NCI-H2196 (cell line): ENCODE results near the gene VOPP1.

Experiments used
- DNase-seq: peaks from one replicate; lab custom pipeline; 2025; ENCODE audit not compliant: unreplicated experiment; lab: John Stamatoyannopoulos, UW

VOPP1 gene

DNA sequence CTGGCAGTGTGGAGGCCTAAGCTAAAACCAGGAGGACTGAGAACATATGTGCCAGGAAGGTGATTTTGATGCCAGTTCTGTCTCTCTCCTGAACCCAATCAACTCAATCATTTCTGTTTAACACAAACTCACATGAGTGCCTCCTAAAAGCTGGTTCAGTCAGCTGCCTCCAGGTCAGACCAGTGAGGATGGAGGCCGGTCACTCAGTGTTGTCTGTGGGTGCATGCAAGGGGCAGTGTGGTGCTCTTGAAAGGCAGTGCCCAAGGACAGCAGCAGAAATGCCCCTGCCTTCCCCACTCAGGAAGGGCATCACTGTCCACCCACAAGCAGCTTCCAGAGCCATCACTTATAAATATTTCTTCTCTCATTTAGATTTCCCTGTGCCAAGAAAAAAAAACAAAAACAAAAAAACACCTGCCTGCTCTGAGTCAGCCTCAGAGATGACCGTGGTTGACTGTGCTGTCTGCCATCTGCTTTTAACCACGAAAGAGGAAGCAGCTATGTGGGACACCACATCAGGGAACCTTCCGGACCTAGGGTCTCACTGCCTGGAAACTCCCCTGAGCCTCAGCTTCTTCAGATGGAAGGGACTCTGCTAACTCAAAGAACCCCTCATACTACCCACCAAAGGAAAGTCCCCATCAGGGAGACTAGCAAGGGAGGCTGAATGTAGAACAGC lies 39.1 kb downstream of the VOPP1 start:
- peak; percentile 36 for DNase-seq

DNA sequence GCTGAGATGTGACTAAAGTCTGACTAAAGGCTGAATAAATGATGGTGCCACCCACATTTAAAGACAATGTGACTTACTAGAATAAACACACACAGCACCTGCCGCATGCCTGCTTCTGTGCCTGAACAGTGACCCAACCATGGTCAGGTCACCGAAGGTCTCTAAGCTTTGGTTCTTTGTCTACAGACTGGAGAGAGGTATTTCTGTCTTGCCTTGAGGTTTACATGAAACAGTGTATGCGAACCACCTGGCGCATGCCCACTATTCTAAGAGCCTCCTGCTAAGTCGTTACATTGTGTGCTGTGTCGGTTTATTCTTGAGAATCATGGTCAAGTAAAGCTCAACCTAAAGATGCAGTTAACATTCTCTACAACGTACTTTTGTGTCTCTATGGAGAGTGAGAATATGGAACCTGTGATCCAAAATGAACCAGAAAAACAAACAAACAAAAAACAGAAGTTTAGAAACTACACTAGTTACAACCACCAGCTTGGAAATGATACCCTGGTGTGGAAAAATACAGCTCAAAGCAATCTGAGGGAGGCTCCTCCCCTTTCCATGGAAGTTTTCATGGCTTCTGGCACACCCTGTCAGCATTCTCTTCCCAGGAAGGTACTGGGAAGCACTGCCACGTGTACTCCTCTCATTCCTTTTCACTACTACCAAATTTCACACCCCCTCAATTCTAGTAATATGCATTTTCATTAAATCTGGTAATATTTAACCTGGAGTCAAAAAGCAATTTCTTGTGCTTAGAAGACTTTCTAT lies 40.0 kb downstream of the VOPP1 start:
- DNase-seq = no peak

DNA sequence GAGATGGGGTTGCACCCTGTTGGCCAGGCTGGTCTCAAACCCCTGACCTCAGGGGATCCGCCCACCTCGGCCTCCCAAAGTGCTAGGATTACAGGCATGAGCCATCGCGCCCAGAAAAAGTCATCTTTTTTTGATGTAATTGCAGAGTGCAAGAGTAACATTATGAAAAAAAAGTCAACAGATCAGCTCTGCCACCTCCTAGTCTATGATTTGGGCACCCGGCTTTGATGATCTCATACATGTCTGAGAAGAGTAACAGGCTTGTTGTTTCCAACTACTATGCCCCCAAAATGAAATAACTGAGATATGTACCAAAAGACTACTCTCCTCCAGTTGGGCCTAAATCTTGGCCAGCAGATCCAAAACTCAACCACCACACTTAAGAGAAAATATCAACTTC lies 40.8 kb downstream of the VOPP1 start:
- DNase-seq = no peak

DNA sequence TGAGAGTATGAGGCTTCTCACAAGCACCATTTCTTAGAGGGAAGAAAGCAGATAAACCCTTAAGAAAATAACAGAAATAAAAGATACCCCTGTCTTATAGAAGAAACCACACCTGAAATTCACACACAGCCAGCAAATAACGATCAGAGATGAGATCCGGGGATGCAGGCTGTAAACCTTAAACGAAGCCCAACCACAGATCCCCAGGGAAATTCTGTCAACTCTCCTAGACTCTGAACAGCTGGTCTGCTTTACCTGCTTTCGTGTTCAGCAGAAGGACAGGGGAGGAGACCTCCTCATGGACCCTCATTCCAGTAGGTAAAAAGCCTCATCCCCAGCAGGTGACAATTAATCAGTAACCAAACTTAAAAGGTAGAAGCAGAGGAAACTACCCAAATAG lies 45.0 kb downstream of the VOPP1 start:
- DNase-seq = no peak

DNA sequence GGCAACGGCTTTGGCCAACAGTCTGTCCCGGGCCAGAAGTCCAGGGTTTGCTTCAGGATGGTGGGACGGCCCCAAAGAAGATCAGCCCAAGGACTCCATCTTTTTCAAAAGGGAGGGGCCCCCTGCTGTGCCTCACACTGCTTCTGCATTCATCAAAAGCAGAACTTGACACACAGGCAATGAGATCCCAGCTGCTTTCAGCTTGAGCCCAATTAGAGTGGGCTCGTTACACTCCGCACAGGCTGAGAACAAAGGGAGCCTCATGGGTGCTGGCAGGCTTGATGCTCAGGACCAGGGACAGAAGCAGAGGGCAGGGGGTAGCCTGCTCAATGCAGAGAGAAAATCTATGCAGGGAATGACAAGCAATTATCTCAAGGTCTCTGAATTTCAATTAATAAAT lies 45.5 kb downstream of the VOPP1 start:
- DNase-seq = no peak

DNA sequence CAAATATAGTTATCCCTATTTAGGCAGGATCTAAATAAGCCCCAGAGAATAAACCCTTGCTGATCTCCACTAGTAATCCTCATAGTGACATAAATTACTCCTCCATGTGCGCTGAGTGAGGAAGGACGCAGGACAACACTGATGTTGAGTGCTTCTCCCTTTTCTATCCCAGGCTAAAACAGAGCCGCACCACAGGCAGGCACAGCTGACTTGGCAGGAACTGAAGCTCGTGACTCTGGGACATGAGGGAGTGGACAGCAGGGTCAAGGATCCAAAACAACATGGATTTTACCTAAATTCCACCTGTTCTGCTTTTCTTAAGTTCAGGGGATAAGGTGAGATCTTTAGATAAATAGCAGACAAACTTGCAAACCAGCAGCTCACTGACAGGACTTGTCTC lies 46.0 kb downstream of the VOPP1 start:
- DNase-seq = no peak

DNA sequence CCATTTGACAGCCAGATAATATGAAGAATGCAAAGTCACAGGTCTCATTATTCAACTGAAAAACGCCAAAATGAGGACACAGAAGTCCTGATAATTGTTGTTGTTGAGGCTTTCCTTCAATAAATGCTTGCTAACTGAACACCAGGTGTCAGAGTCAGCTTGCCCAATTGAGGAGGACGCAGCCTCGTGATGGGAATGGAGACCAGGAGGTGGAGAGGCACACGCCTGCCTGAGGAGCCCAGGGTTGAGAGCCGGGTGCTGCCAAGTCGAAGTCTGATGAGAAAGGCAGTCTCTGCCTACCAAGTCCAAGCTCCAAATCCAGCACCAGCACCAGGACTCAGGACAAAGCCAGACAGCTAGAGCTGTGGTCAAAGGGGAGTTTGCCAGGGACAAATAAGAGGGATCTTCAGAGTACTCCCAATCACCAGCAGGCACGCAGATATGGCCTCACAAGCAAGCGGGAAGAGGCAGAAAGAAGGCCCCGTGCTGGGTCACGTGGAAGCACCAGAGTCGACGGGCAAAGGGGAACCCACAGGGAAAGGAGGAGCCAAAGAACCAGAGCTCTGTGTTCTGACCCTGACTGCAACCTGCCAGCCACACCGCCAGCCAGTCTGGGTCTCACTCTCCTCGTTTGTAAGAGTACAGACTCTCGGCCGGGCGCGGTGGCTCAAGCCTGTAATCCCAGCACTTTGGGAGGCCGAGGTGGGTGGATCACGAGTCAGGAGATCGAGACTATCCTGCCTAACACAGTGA lies 47.6 kb downstream of the VOPP1 start:
- DNase-seq = no peak

DNA sequence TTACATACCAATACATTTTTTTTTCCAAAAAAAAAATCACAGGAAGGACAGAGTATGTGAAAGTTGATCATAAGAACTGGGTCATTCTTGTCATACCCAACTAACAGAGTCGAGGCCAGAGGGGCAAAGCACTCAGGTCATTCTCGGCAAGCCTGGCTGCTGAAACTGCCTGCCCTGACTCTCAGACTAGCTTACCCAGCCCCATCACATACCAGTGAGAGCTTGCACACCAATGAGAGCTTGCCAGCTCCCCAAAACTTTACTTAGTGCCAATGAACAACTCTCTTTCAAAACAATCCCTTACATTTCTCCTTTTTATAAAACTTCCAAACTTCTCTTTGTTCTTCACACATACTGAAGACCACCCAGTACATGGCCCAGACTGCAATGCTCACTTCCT lies 48.9 kb downstream of the VOPP1 start:
- no peak for DNase-seq

DNA sequence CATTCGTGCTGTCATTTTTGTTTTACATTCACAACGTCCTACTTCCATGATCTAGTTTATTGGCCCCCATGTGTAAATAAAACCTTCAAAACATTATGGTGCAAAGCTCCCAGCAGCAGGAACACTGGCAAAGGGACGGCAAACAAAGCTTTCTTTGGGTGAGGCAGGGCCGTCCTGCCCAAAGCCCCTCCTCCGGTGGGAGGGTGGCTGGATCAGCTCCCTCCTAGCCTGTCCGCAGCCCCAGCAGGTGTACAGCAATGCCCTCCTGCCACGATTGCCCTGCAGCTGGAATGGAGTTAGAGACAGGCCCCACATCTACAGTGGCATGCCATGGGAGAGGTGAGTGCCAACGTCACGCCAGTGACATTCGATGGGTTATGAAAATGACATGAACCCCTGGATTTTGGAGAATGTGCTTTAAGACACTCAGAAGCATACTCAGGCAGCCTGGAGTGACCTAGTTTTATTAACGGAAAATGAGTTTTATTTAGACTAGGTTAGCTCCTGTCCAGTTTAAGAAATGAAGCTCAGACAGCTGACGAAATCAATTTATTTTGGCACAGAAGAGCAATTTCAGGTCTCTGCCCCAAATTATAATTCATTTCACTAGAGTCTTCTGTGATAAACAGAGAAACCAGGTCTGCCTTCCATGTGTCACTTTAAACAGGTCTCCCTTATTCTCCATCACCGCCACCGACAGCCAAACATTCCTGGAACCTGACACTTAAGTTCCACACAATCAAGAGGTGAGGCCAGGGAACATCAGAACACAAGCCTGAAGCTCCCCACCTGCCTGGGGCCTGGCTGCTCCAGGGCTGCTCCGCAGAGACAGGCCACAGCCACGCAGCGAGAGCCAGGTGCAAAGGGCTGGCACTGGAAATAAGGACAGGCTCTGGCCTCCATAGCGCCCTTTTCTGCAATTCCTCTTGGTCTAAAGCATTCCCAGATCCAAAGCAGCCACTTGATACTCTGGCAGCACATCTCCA lies 50.1 kb downstream of the VOPP1 start:
- peak; percentile 23 for DNase-seq

DNA sequence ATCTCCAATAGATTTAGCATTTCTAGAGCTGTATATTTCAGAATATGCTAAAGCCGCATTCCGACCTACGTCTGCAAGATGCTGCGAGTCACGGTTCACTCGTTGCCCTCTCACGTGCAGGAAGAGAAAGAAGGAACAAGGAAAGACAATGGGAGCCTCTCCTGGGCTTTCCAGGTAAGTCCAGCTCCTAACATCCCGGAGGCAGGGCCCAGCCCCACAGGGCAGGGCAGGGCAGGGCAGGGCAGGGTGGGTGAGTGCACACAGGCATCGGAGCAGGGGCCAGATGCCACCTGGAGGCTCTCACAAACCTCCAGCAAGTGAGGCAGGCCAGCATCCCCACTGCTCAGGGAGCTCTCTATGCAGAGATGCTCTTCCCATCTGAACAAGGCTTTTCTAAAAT lies 50.8 kb downstream of the VOPP1 start:
- DNase-seq = no peak

DNA sequence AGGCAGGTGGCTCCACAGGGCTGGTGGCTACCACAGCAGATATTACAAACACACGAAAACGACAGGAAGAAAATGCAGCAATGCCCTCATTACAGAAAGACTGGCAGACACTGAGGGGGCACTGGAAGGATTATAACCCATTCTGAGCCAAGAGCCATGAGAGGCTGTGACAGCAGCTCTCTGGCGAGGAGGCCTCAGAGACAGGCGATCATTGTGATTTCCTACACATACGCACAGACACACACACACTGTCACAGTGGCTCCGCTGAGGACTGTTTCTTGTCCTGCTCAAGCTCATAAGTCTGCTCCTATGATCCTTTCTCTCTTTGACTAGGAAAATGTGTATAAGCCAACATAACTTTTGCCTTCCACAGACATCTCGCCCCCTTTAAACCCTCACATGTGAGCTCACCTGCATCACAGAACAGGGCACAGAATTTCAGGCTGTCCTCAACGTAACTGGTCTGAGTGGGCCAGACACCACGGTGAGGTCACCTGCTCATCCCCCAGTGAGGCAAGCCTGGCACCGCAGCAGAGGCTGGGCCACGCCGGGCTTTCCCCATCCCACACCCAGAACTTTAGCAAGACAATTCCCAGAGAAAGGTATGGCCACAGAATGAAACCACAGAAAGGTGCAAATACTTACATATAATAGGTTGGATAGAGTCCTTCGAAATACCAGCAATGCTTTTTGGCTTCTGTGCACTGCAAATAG lies 51.7 kb downstream of the VOPP1 start:
- no peak for DNase-seq

DNA sequence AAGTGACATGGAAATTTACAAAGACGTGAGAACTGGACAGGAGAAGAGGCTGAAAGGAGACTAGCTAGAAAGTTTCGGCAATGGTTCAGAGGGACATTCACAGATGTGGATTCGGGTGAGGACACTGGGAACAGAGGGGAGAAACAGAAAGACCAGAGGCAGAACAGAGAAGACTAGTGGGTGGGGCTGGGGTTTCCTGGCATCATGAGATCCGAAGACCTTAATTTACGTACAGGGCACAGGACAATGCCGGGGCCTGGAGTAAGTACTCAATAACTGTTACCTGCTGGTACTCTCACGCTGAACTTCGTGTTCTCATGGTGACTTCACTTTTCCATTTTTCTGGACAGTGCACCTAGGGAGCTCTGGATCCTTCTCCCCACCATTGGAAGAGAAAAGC lies 53.5 kb downstream of the VOPP1 start:
- no peak for DNase-seq

DNA sequence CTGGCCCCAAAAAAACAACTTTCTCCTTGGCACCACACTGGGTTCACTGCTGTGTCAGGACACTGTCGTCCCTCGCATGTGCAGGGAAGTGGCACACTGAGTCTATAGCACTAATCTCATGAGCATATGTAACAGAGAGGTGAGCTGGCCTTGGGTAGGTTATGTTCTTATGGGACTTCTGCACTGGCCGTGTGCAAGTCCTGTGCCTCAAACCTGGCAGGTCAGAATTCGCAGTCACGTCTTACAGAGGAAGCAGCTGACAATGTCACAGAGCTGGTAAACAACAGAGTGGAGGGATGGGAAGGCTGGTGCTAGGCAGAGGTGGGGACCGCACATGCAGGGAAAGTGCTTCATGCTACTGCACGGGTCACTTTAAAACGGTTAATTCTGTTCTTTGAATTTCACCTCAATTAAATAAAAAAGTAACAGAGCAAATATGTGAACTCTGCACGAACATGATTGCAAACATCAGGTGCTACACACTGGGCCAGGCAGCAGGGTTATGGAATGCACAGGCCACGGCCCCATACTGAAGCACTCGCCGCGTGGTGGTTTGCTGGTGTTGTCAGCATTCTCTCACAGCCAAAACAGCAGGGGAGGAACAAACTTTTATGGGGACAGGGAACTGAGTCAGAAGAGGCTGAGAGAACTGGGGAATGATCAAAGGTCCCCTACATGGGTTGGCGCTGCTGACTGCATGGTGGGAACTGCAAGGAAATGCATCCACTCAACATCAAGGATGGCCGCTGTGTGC lies 54.2 kb downstream of the VOPP1 start:
- DNase-seq = no peak

DNA sequence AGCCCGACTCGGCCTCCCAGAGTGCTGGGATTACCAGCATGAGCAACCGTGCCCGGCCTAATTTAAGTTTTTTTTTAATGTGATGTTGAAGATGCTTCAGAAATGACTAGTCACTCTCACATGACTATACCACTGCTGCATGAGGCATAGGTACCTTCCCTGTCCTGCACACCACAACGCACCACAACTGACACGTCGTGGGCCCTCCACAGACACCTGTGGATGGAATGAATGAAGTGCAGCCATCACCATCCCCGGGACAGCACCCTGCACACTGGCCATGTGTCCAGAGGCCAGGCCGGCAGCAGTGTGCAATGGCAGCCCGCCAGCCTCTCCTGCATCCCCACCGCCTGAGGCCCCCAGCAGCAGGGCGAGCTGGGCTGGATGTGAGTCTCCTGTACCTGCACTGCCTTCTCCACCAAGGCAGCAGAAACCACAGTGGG lies 55.1 kb downstream of the VOPP1 start:
- DNase-seq = no peak

DNA sequence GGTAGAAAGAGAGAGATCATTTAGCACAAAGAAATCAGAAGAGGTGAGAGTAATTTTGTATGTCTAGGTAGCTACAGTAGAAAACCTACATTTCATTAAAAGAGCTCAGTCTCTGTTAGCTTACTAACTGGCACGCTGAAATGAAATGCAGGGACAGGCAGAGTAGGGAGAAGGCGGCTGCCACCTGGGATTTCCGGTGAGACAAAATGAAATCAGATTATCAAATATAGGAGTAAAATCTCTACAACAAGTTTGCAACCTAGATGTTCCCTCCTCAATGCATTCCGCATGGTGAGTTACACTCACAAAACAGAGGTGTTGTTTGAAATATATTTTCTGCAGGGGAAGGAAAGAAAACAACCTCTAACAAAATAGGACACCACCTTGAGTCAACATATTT lies 55.9 kb downstream of the VOPP1 start:
- DNase-seq = no peak

DNA sequence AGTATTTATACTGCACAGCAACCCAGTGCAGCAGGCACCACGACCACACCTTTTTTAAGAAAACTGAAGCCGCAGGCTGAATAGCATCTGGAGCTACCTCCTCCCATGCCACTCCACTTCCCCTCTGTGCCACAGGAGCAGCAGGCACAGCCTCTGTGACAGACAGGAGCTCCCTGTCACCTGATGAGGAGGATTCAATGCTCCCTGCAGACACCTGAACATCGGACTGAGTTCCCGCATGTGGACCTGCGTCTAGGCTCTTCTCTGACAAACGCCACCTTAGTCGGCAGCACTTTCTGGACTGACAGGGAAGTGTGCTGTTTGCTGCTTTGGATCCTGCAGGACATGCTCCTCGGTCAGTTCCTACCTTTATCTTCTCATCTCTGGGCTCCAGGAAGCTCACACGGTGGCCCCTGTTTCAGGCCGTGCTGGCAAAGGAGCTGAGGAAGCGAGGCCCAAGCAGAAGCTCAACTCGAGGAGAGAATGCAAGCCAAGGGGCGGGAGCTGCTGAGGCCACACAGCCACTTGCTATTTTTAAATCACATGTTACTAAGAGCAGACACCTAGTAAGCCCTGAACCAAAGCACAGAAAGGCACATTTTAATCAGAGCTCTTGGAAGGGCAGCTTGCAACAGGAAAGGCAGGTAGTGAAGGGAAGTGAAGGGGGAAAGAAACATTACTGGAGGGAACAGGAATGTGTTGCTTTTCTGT lies 56.6 kb downstream of the VOPP1 start:
- DNase-seq = no peak

DNA sequence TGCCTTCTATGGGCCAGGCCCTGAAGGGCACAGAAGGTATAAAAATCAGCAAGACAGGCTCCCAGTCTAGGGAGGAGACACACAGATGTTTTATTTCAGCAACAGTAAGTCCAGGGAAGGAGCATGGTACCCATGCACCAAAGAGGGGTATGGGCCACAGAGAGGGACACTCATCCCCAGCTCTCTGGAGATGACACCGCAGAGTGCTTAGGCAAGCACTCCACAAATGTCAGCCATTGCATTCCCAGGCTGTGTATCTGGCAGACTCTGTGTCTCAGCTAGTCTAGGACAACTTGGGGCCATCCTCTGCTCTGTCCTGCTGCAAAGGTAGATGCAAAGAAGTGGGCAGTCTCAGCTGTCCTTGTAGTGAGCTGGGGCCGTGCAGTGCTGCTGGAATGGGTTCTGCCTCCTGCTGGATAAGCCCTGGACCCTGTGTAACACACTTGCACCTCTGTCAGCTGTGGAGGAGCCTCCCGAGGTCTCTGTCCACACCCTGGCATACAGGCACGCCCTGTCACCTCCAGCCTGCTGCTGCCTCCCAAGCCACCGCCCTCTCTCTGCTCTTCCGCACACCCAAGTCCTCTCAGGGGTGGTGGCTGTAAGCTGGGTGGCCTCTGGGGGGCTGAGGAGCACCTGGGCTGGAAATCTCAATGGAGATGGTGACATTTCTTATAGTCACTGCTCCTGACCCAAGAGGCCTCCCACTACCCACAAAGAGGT lies 57.6 kb downstream of the VOPP1 start:
- no peak for DNase-seq

DNA sequence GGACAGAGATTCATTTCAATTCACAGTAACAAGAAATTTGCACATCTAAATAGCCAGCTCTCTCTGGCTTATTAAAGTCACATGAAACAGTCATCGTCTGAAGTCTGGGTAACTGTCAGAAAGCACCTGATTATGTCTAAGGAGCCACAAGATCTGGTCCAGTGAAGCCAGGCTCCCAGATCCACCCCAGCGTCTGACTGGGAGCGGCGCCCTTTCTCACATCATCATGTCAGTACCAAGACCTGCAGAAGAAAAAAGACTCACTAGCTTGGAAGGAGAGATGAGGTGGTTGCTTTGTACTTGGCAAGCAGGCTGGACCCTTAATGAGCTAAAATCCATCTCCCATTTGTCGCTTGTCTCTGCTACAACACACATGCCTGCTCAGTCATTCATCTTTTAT lies 58.4 kb downstream of the VOPP1 start:
- DNase-seq = no peak
